ENCODE measurements around the gene GSC.

The GSC gene

DNA sequence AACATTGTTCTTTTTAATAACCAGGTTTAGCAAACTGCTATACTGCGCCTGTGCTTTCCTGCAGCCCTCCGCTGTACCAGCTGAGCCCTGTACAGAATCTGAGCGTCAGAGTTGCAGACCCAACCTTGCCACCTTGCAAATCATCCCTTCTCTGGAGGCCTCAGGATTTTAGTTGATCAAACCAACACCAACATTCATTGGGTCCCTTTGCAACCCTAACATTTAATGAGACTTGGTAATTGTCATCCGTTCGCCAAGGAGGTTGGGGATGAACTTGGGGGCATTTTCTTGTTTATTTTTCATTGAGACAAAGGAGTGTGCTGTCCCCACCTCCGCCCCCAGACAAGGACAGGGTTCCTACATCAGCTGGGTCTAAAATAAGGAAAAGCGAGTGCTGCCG, 2.6 kb upstream of the GSC start:
- DNase-seq (ENCODE audit: low read depth) = no peak
- no peak overlapping the region for H3K4me3 ChIP-seq (ENCODE audit: control insufficient read depth, low read depth, low read length)
- TF ChIP-seq, protein P1, sequence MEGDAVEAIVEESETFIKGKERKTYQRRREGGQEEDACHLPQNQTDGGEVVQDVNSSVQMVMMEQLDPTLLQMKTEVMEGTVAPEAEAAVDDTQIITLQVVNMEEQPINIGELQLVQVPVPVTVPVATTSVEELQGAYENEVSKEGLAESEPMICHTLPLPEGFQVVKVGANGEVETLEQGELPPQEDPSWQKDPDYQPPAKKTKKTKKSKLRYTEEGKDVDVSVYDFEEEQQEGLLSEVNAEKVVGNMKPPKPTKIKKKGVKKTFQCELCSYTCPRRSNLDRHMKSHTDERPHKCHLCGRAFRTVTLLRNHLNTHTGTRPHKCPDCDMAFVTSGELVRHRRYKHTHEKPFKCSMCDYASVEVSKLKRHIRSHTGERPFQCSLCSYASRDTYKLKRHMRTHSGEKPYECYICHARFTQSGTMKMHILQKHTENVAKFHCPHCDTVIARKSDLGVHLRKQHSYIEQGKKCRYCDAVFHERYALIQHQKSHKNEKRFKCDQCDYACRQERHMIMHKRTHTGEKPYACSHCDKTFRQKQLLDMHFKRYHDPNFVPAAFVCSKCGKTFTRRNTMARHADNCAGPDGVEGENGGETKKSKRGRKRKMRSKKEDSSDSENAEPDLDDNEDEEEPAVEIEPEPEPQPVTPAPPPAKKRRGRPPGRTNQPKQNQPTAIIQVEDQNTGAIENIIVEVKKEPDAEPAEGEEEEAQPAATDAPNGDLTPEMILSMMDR (conservative IDR thresholded peaks at IDR 0.05; ENCODE audit: control insufficient read depth, insufficient read depth, low read depth, low read length) = no peak

GRCh38 chr14:94771906-94772490, 2.1 kb upstream of the GSC start:
- TF ChIP-seq, protein P1 (conservative IDR thresholded peaks at IDR 0.05; ENCODE audit: control insufficient read depth, insufficient read depth, low read depth, low read length) = no peak
- DNase-seq (ENCODE audit: low read depth) = no peak
- H3K4me3 ChIP-seq (ENCODE audit: control insufficient read depth, low read depth, low read length) = no peak overlapping the region

DNA sequence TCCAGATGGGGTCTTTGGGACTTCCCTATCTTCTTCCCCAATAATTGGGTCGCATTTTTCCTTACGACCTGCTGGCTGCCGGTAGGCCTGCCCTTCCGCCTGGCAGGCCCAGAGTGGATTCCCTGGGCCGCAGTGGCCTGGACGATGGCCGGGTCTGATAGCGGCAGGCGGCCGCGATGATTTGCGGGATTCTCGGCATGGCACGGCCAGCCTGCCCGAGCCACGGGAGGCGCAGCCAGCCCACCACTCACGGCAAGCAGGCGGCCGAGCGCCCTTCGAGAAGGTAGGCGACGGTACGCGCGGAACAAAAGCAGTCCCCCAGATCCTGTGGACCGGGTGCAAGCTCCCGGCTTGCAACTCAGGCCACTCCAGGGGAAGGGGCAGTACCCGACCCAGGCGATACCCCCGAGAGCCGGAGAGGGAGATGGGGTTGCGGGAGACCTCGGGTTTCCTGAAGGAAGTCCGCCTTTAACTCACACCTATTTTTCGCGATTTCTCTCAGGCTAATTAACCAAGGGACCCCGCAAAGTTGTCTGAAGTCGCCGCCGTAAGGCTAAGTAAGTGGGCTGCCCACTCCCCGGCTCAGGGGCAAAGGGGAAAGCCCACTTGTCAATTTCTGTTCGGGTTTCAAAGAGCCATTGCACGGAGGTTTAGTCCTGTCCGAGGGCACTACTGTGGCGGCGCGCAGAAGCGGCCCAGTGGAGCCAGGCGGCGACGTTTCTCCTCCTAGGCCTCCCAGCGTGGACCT, 1.4 kb upstream of the GSC start:
- TF ChIP-seq, protein P1 (conservative IDR thresholded peaks at IDR 0.05; ENCODE audit: control insufficient read depth, insufficient read depth, low read depth, low read length) = no peak
- DNase-seq (ENCODE audit: low read depth) = no peak
- H3K4me3 ChIP-seq (ENCODE audit: control insufficient read depth, low read depth, low read length) = no peak overlapping the region

GRCh38 chr14:94770815-94771157, 873 bp upstream of the GSC start:
- no peak for DNase-seq (ENCODE audit: low read depth)
- TF ChIP-seq, protein P1 (conservative IDR thresholded peaks at IDR 0.05; ENCODE audit: control insufficient read depth, insufficient read depth, low read depth, low read length) = no peak
- no peak overlapping the region for H3K4me3 ChIP-seq (ENCODE audit: control insufficient read depth, low read depth, low read length)

GRCh38 chr14:94770251-94770749, 387 bp upstream of the GSC start:
- peak; percentile 84 for DNase-seq (ENCODE audit: low read depth)
- TF ChIP-seq, protein P1 (conservative IDR thresholded peaks at IDR 0.05; ENCODE audit: control insufficient read depth, insufficient read depth, low read depth, low read length) = no peak
- peak overlapping the region; percentile 45 for H3K4me3 ChIP-seq (ENCODE audit: control insufficient read depth, low read depth, low read length)

- TF ChIP-seq, protein P1 (conservative IDR thresholded peaks at IDR 0.05; ENCODE audit: control insufficient read depth, insufficient read depth, low read depth, low read length) = no peak
- DNase-seq (ENCODE audit: low read depth) = peak; percentile 25
- peak overlapping the region; percentile 33 for H3K4me3 ChIP-seq (ENCODE audit: control insufficient read depth, low read depth, low read length)
These were observed 1.2 kb downstream of the GSC start for GRCh38 chr14:94768521-94769390.

Measured in fibroblast of mammary gland (primary cell).